Lower lobe of right lung (tissue), 2 donors: ENCODE results near the gene BCL2L13. TPM values are rescaled to one million over a fixed set of nuclear protein-coding genes. Genes with fewer than 3 reads are reported as not detected.
"Not testable (repeated sequence)": the region's sequence is repeated elsewhere in the genome, so short reads cannot be mapped to it uniquely, and the experiment has no call there.

ENCODE experiments used
- ATAC-seq, 2 donors: fragments of 200-7000 bp; cut with Tn5 transposase; one replicate each; pipeline ENCODE4 v1.9.1; 2020 to 2022; ENCODE audit warnings: mild to moderate bottlenecking in 2 of 2, moderate library complexity in 2 of 2
- DNase-seq: peaks from one replicate; pipeline ENCODE4 v3.0.0-alpha.2; 2020
- H3K27ac ChIP-seq: fragments of 200-600 bp; one replicate; pipeline ENCODE4 v1.8.0; 2022
- H3K27me3 ChIP-seq: fragments of 200-600 bp; one replicate; pipeline ENCODE4 v1.8.0; 2022; ENCODE audit warnings: low read depth
- H3K36me3 ChIP-seq: fragments of 200-600 bp; one replicate; pipeline ENCODE4 v1.8.0; 2022; ENCODE audit warnings: mild to moderate bottlenecking
- H3K4me1 ChIP-seq: fragments of 200-600 bp; one replicate; pipeline ENCODE4 v1.8.0; 2022
- H3K4me3 ChIP-seq: fragments of 200-600 bp; one replicate; pipeline ENCODE4 v1.8.0; 2022; ENCODE audit warnings: mild to moderate bottlenecking
- H3K9me3 ChIP-seq: fragments of 200-600 bp; one replicate; pipeline ENCODE4 v1.8.0; 2022
- CTCF ChIP-seq: fragments of 200-600 bp; IDR thresholded peaks from one replicate; pipeline ENCODE4 v1.8.0; 2022; ENCODE audit warnings: antibody characterized with exemption, mild to moderate bottlenecking
- intact Hi-C: fragments of 100-400 bp; cut with DNase I; formaldehyde crosslinking; loops from one replicate; pipeline ENCODE4 v1.11.0; 2022
- total RNA-seq: library from RNA; stranded (reverse); fragmentation: NEBNext Ultra II Directional; extraction: Animal tissue kit (Norgen Biotek cat#: 25700); gene quantifications from one replicate; pipeline ENCODE4 v1.2.1, GENCODE V29; 2021
- donor health status: DM: no; HTN: yes; CAD: no; lungs with severe emphysema.

BCL2L13 gene
- total RNA-seq, 1 donor from 2014 or later = 41.2 TPM

GRCh38 chr22:17753401-17753989 is 114.9 kb downstream of the BCL2L13 start:
- no peak for TF ChIP-seq CTCF
- DNase-seq (no peak), ATAC-seq (peak; percentile 42 to 71)
- Histone ChIP-seq H3K36me3 (no peaks in the 10 kb centered on the region), H3K4me1 (no peaks in the 10 kb centered on the region), H3K27me3 (no peaks in the 10 kb centered on the region), H3K27ac (no peak overlapping the region), H3K9me3 (no peaks in the 10 kb centered on the region), H3K4me3 (no peak overlapping the region)
- intact Hi-C loops = no loop called here

GRCh38 chr22:17754233-17754925 is 115.8 kb downstream of the BCL2L13 start:
- H3K36me3 ChIP-seq = no peaks in the 10 kb centered on the region
- no peaks in the 10 kb centered on the region for H3K9me3 ChIP-seq
- ATAC-seq (no peak), DNase-seq (no peak)
- no peaks in the 10 kb centered on the region for H3K27me3 ChIP-seq
- H3K4me3 ChIP-seq = no peak overlapping the region
- intact Hi-C loops = no loop called here
- no peaks in the 10 kb centered on the region for H3K4me1 ChIP-seq
- no peak for TF ChIP-seq CTCF
- no peak overlapping the region for H3K27ac ChIP-seq

- no peak overlapping the region for H3K4me3 ChIP-seq
- no peak for ATAC-seq
- no peaks in the 10 kb centered on the region for H3K4me1 ChIP-seq
- no peak for DNase-seq
- H3K27ac ChIP-seq = no peak overlapping the region
- H3K36me3 ChIP-seq = no peaks in the 10 kb centered on the region
- intact Hi-C loops = no loop called here
- no peak for TF ChIP-seq CTCF
- H3K27me3 ChIP-seq = no peaks in the 10 kb centered on the region
- H3K9me3 ChIP-seq = no peaks in the 10 kb centered on the region
Measured at GRCh38 chr22:17761138-17761488, 122.6 kb downstream of the BCL2L13 start.

GRCh38 chr22:17763442-17763841 is 124.9 kb downstream of the BCL2L13 start:
- intact Hi-C loops, H3K4me3 ChIP-seq, H3K36me3 ChIP-seq, DNase-seq, ATAC-seq, H3K27me3 ChIP-seq, H3K4me1 ChIP-seq, H3K27ac ChIP-seq, H3K9me3 ChIP-seq: not testable (repeated sequence)

GRCh38 chr22:17764036-17764435 is 125.5 kb downstream of the BCL2L13 start:
- H3K9me3 ChIP-seq = no peaks in the 10 kb centered on the region
- no peak for DNase-seq
- TF ChIP-seq CTCF = no peak

GRCh38 chr22:17764852-17765251 is 126.3 kb downstream of the BCL2L13 start:
- H3K4me3 ChIP-seq, ATAC-seq, intact Hi-C loops: not testable (repeated sequence)

More at GRCh38 chr22:17764036-17764435, 125.5 kb downstream of the BCL2L13 start:
- Histone ChIP-seq H3K36me3 (no peaks in the 10 kb centered on the region), H3K4me3 (no peak overlapping the region), H3K27me3 (no peaks in the 10 kb centered on the region), H3K27ac (no peak overlapping the region), H3K4me1 (peaks cover 2% of the 10 kb centered on the region)
- intact Hi-C loops = no loop called here
- no peak for ATAC-seq

More at GRCh38 chr22:17764852-17765251, 126.3 kb downstream of the BCL2L13 start:
- H3K27me3 ChIP-seq, H3K9me3 ChIP-seq, DNase-seq, H3K27ac ChIP-seq, H3K36me3 ChIP-seq, H3K4me1 ChIP-seq: not testable (repeated sequence)
